ENCODE data around the gene NPIPA1.
"Not testable (repeated sequence)": the region's sequence is repeated elsewhere in the genome, so short reads cannot be mapped to it uniquely, and the experiment has no call there.

Gene NPIPA1

GRCh38 chr16:14937143-14937542 lies at the start of gene NPIPA1:
Gene NPIPA1, plus strand, starts transcription at chr16:14937443. Its CDS starts 0 bp downstream, at chr16:14937443.
- DNase-seq (ENCODE audit: low read depth); H3K4me3 ChIP-seq (ENCODE audit: control insufficient read depth, low read depth, low read length): not testable (repeated sequence)

GRCh38 chr16:14892111-14892510 lies 45.1 kb upstream of the NPIPA1 start:
- not testable (repeated sequence) for DNase-seq (ENCODE audit: low read depth); H3K4me3 ChIP-seq (ENCODE audit: control insufficient read depth, low read depth, low read length)

- not testable (repeated sequence) for H3K4me3 ChIP-seq (ENCODE audit: control insufficient read depth, low read depth, low read length); DNase-seq (ENCODE audit: low read depth)
Observed at GRCh38 chr16:14895382-14895781, 41.9 kb upstream of the NPIPA1 start.

- not testable (repeated sequence) for DNase-seq (ENCODE audit: low read depth)
Observed at GRCh38 chr16:14896023-14896422, 41.2 kb upstream of the NPIPA1 start.

GRCh38 chr16:14897006-14897664 lies 40.1 kb upstream of the NPIPA1 start:
- H3K4me3 ChIP-seq (ENCODE audit: control insufficient read depth, low read depth, low read length); DNase-seq (ENCODE audit: low read depth): not testable (repeated sequence)

More at GRCh38 chr16:14896023-14896422, 41.2 kb upstream of the NPIPA1 start:
- H3K4me3 ChIP-seq (ENCODE audit: control insufficient read depth, low read depth, low read length): not testable (repeated sequence)

- DNase-seq (ENCODE audit: low read depth); H3K4me3 ChIP-seq (ENCODE audit: control insufficient read depth, low read depth, low read length): not testable (repeated sequence)
Observed at GRCh38 chr16:14898162-14898561, 39.1 kb upstream of the NPIPA1 start.

GRCh38 chr16:14903191-14903957 lies 33.9 kb upstream of the NPIPA1 start:
- DNase-seq (ENCODE audit: low read depth); H3K4me3 ChIP-seq (ENCODE audit: control insufficient read depth, low read depth, low read length): not testable (repeated sequence)

- DNase-seq (ENCODE audit: low read depth); H3K4me3 ChIP-seq (ENCODE audit: control insufficient read depth, low read depth, low read length): not testable (repeated sequence)
Observed at GRCh38 chr16:14909744-14910143, 27.5 kb upstream of the NPIPA1 start.

- DNase-seq (ENCODE audit: low read depth): not testable (repeated sequence)
Observed at GRCh38 chr16:14910833-14911629, 26.2 kb upstream of the NPIPA1 start.

GRCh38 chr16:14911954-14912353 lies 25.3 kb upstream of the NPIPA1 start:
- not testable (repeated sequence) for DNase-seq (ENCODE audit: low read depth)
- peak overlapping the region; percentile 38 for H3K4me3 ChIP-seq (ENCODE audit: control insufficient read depth, low read depth, low read length)

More at GRCh38 chr16:14910833-14911629, 26.2 kb upstream of the NPIPA1 start:
- not testable (repeated sequence) for H3K4me3 ChIP-seq (ENCODE audit: control insufficient read depth, low read depth, low read length)

- DNase-seq (ENCODE audit: low read depth); H3K4me3 ChIP-seq (ENCODE audit: control insufficient read depth, low read depth, low read length): not testable (repeated sequence)
Observed at GRCh38 chr16:14912588-14912987, 24.7 kb upstream of the NPIPA1 start.

GRCh38 chr16:14918504-14918903 lies 18.7 kb upstream of the NPIPA1 start:
- not testable (repeated sequence) for DNase-seq (ENCODE audit: low read depth); H3K4me3 ChIP-seq (ENCODE audit: control insufficient read depth, low read depth, low read length)

GRCh38 chr16:14919837-14920600 lies 17.2 kb upstream of the NPIPA1 start:
- DNase-seq (ENCODE audit: low read depth): peak; percentile 7
- H3K4me3 ChIP-seq (ENCODE audit: control insufficient read depth, low read depth, low read length): not testable (repeated sequence)

GRCh38 chr16:14922285-14922684 lies 15.0 kb upstream of the NPIPA1 start:
- not testable (repeated sequence) for H3K4me3 ChIP-seq (ENCODE audit: control insufficient read depth, low read depth, low read length); DNase-seq (ENCODE audit: low read depth)

GRCh38 chr16:14922968-14923367 lies 14.3 kb upstream of the NPIPA1 start:
- not testable (repeated sequence) for DNase-seq (ENCODE audit: low read depth); H3K4me3 ChIP-seq (ENCODE audit: control insufficient read depth, low read depth, low read length)

- H3K4me3 ChIP-seq (ENCODE audit: control insufficient read depth, low read depth, low read length); DNase-seq (ENCODE audit: low read depth): not testable (repeated sequence)
Observed at GRCh38 chr16:14923394-14924088, 13.7 kb upstream of the NPIPA1 start.

- not testable (repeated sequence) for DNase-seq (ENCODE audit: low read depth); H3K4me3 ChIP-seq (ENCODE audit: control insufficient read depth, low read depth, low read length)
Observed at GRCh38 chr16:14924359-14924758, 12.9 kb upstream of the NPIPA1 start.

All from fibroblast of mammary gland (primary cell).